Left ventricle myocardium inferior (tissue), 1 donor: ENCODE measurements around the gene RUNX2. TPM values are rescaled to one million over a fixed set of nuclear protein-coding genes. Genes with fewer than 3 reads are reported as not detected.

ENCODE experiments used
- DNase-seq: peaks from one replicate; pipeline ENCODE4 v3.0.0-alpha.2; 2020
- H3K27ac ChIP-seq: fragments of 200-600 bp; replicated peaks from 2 replicates; pipeline ENCODE4 v1.8.0; 2021
- H3K27me3 ChIP-seq: fragments of 200-600 bp; 2 replicates; pipeline ENCODE4 v1.8.0; 2021; ENCODE audit warnings: low read depth
- H3K36me3 ChIP-seq: fragments of 200-600 bp; 2 replicates; pipeline ENCODE4 v1.8.0; 2021
- H3K4me1 ChIP-seq: fragments of 200-600 bp; 2 replicates; pipeline ENCODE4 v1.8.0; 2021
- H3K4me3 ChIP-seq: fragments of 200-600 bp; 2 replicates; pipeline ENCODE4 v1.8.0; 2021; ENCODE audit warnings: mild to moderate bottlenecking, moderate library complexity
- H3K9me3 ChIP-seq: fragments of 200-600 bp; replicated peaks from 2 replicates; pipeline ENCODE4 v1.8.0; 2021
- CTCF ChIP-seq: fragments of 200-600 bp; IDR thresholded peaks from 2 replicates; pipeline ENCODE4 v1.8.0; 2021; ENCODE audit warnings: antibody characterized with exemption, mild to moderate bottlenecking, borderline replicate concordance
- intact Hi-C: fragments of 100-400 bp; cut with micrococcal nuclease; formaldehyde crosslinking; loops from one replicate; pipeline ENCODE4 v1.11.0; 2022
- total RNA-seq: library from RNA; stranded (reverse); fragmentation: NEBNext Ultra II Directional; extraction: Animal tissue kit (Norgen Biotek cat#: 25700); gene quantifications from one replicate; pipeline ENCODE4 v1.2.1, GENCODE V29; 2021
- donor health status: DM: no; HTN: yes; CAD: no; lungs with severe emphysema.

The RUNX2 gene
- total RNA-seq, 1 donor from 2014 or later: 0.38 TPM

- no peaks in the 10 kb centered on the region for H3K27me3 ChIP-seq
- peaks cover 29% of the 10 kb centered on the region for H3K9me3 ChIP-seq
- no peak overlapping the region for H3K27ac ChIP-seq
- intact Hi-C loops: no loop called here
- no peaks in the 10 kb centered on the region for H3K4me1 ChIP-seq
- DNase-seq: no peak
- H3K36me3 ChIP-seq: no peaks in the 10 kb centered on the region
- H3K4me3 ChIP-seq: no peak overlapping the region
- TF ChIP-seq CTCF: no peak
Observed at GRCh38 chr6:45684476-45684875, 356.3 kb downstream of the RUNX2 start.

- H3K9me3 ChIP-seq: peaks cover 24% of the 10 kb centered on the region
- no peak overlapping the region for H3K27ac ChIP-seq
- no peak overlapping the region for H3K4me3 ChIP-seq
- no peaks in the 10 kb centered on the region for H3K36me3 ChIP-seq
- H3K4me1 ChIP-seq: no peaks in the 10 kb centered on the region
- no peaks in the 10 kb centered on the region for H3K27me3 ChIP-seq
- no peak for DNase-seq
- TF ChIP-seq CTCF: no peak
- intact Hi-C loops: no loop called here
Observed at GRCh38 chr6:45685076-45685475, 356.9 kb downstream of the RUNX2 start.

GRCh38 chr6:45686841-45687569 lies 358.9 kb downstream of the RUNX2 start:
- Histone ChIP-seq H3K36me3 (no peaks in the 10 kb centered on the region), H3K27me3 (no peaks in the 10 kb centered on the region), H3K9me3 (peaks cover 5% of the 10 kb centered on the region), H3K4me3 (no peak overlapping the region), H3K27ac (no peak overlapping the region), H3K4me1 (no peaks in the 10 kb centered on the region)
- TF ChIP-seq CTCF: no peak
- DNase-seq: no peak
- intact Hi-C loops: no loop called here

- Histone ChIP-seq H3K4me1 (no peaks in the 10 kb centered on the region), H3K9me3 (no peaks in the 10 kb centered on the region), H3K27me3 (no peaks in the 10 kb centered on the region), H3K36me3 (no peaks in the 10 kb centered on the region), H3K4me3 (no peak overlapping the region), H3K27ac (no peak overlapping the region)
- TF ChIP-seq CTCF: no peak
- no peak for DNase-seq
- intact Hi-C loops: no loop called here
Observed at GRCh38 chr6:45687570-45687969, 359.4 kb downstream of the RUNX2 start.

- Histone ChIP-seq H3K4me3 (no peak overlapping the region), H3K27me3 (no peaks in the 10 kb centered on the region), H3K4me1 (no peaks in the 10 kb centered on the region), H3K27ac (no peak overlapping the region), H3K36me3 (no peaks in the 10 kb centered on the region), H3K9me3 (no peaks in the 10 kb centered on the region)
- DNase-seq: no peak
- intact Hi-C loops: no loop called here
- TF ChIP-seq CTCF: no peak
Observed at GRCh38 chr6:45688180-45688579, 360.1 kb downstream of the RUNX2 start.
